ENCODE measurements around the gene MXI1. TPM values are rescaled to one million over a fixed set of nuclear protein-coding genes. Genes with fewer than 3 reads are reported as not detected.

The MXI1 gene
- total RNA-seq, 2 experiments from 2014 or later = 11.7 to 22.3 TPM

- no TSS peak for BruUV-seq (replicated peaks)
- Histone ChIP-seq H3K4me3 (ENCODE audit: low read depth, low read length, poor library complexity, severe bottlenecking) (no peak overlapping the region), H3K4me2 (ENCODE audit: low read length) (no peak overlapping the region), H3K79me2 (ENCODE audit: insufficient read depth, low read depth, low read length) (no peaks in the 10 kb centered on the region), H4K20me1 (ENCODE audit: insufficient read depth, low read length) (no peaks in the 10 kb centered on the region), H3K9me3 (ENCODE audit: low read length) (no peaks in the 10 kb centered on the region), H2AFZ (ENCODE audit: low read length) (no peak overlapping the region), H3K9me2 (ENCODE audit: insufficient read depth, low read length) (no peaks in the 10 kb centered on the region), H3K4me1 (ENCODE audit: insufficient read depth, low read length, poor library complexity, severe bottlenecking) (peaks cover 6% of the 10 kb centered on the region), H3K27ac (ENCODE audit: low read depth, low read length, poor library complexity, severe bottlenecking) (no peak overlapping the region), H3K36me3 (ENCODE audit: insufficient read depth, low read length) (no peaks in the 10 kb centered on the region)
- CTCF ChIA-PET (ENCODE audit: unreplicated experiment) = no interaction called here
- DNase-seq (ENCODE audit: low spot score) = no peak
- TF ChIP-seq EZH2phosphoT487 (IDR thresholded peaks at IDR 0.05; ENCODE audit: borderline replicate concordance, low read depth, low read length) (no peak), CTCF (conservative IDR thresholded peaks at IDR 0.05; ENCODE audit: low read length) (no peak)
- POLR2A ChIA-PET = interaction anchor here (0.5 to 1.2 kb wide), 5 partner anchors 17 to 141 kb away, joined by 3 to 4 read pairs (median 3); no protein-coding TSS in a partner anchor
- intact Hi-C loops (cut with micrococcal nuclease; ENCODE audit: unreplicated experiment) = no loop called here
Measured at GRCh38 chr10:110160081-110160480, 47.3 kb upstream of the MXI1 start.

GRCh38 chr10:110160522-110160921 is 46.9 kb upstream of the MXI1 start:
- H3K27ac ChIP-seq (ENCODE audit: low read depth, low read length, poor library complexity, severe bottlenecking) = no peak overlapping the region
- no peak for DNase-seq (ENCODE audit: low spot score)
- H3K79me2 ChIP-seq (ENCODE audit: insufficient read depth, low read depth, low read length) = no peaks in the 10 kb centered on the region
- H3K4me3 ChIP-seq (ENCODE audit: low read depth, low read length, poor library complexity, severe bottlenecking) = no peak overlapping the region
- H3K36me3 ChIP-seq (ENCODE audit: insufficient read depth, low read length) = no peaks in the 10 kb centered on the region
- intact Hi-C loops (cut with micrococcal nuclease; ENCODE audit: unreplicated experiment) = no loop called here
- BruUV-seq (replicated peaks) = no TSS peak
- no peaks in the 10 kb centered on the region for H3K9me2 ChIP-seq (ENCODE audit: insufficient read depth, low read length)
- H3K4me1 ChIP-seq (ENCODE audit: insufficient read depth, low read length, poor library complexity, severe bottlenecking) = peaks cover 6% of the 10 kb centered on the region
- no peaks in the 10 kb centered on the region for H3K9me3 ChIP-seq (ENCODE audit: low read length)
- ChIA-PET CTCF (ENCODE audit: unreplicated experiment) (no interaction called here), POLR2A (interaction anchor here (0.5 to 1.2 kb wide), 2 partner anchors 16 to 33 kb away, joined by 3 to 4 read pairs; no protein-coding TSS in a partner anchor)
- TF ChIP-seq CTCF (conservative IDR thresholded peaks at IDR 0.05; ENCODE audit: low read length) (no peak), EZH2phosphoT487 (IDR thresholded peaks at IDR 0.05; ENCODE audit: borderline replicate concordance, low read depth, low read length) (no peak)
- no peak overlapping the region for H3K4me2 ChIP-seq (ENCODE audit: low read length)
- H2AFZ ChIP-seq (ENCODE audit: low read length) = no peak overlapping the region
- H4K20me1 ChIP-seq (ENCODE audit: insufficient read depth, low read length) = no peaks in the 10 kb centered on the region

DNA sequence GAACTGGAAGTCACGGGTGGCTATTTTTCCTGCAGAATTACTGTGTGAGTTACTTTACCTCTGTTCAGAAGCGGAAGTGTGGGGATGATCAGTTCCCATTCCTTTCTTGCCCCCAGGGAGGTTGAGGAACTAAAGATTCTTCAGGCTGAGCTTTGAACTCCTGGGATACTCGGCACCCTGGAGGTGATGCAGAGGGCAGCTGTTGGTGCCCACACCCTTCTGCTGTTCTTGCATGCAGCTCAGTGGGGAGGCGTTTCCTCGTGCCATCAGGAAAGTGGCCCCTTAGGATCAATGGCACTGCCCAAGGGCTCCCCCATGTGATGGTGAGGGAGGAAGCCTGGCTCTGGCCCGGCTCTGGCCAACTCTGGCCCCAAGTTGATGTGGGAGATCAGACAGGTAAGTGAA is 44.7 kb upstream of the MXI1 start:
- DNase-seq (ENCODE audit: low spot score) = no peak
- no TSS peak for BruUV-seq (replicated peaks)
- ChIA-PET POLR2A (interaction anchor here (0.6 kb wide), 1 partner anchor 28 kb away, joined by 3 read pairs; no protein-coding TSS in a partner anchor), CTCF (ENCODE audit: unreplicated experiment) (no interaction called here)
- Histone ChIP-seq H3K9me3 (ENCODE audit: low read length) (no peaks in the 10 kb centered on the region), H3K4me3 (ENCODE audit: low read depth, low read length, poor library complexity, severe bottlenecking) (no peak overlapping the region), H4K20me1 (ENCODE audit: insufficient read depth, low read length) (no peaks in the 10 kb centered on the region), H3K27ac (ENCODE audit: low read depth, low read length, poor library complexity, severe bottlenecking) (no peak overlapping the region), H3K36me3 (ENCODE audit: insufficient read depth, low read length) (no peaks in the 10 kb centered on the region), H3K4me2 (ENCODE audit: low read length) (no peak overlapping the region), H3K79me2 (ENCODE audit: insufficient read depth, low read depth, low read length) (no peaks in the 10 kb centered on the region), H2AFZ (ENCODE audit: low read length) (no peak overlapping the region), H3K4me1 (ENCODE audit: insufficient read depth, low read length, poor library complexity, severe bottlenecking) (no peaks in the 10 kb centered on the region), H3K9me2 (ENCODE audit: insufficient read depth, low read length) (no peaks in the 10 kb centered on the region)
- intact Hi-C loops (cut with micrococcal nuclease; ENCODE audit: unreplicated experiment) = no loop called here
- peak; percentile 36; the same call in 1 of the 2 replicates for TF ChIP-seq CTCF (conservative IDR thresholded peaks at IDR 0.05; ENCODE audit: low read length)
- no peak for TF ChIP-seq EZH2phosphoT487 (IDR thresholded peaks at IDR 0.05; ENCODE audit: borderline replicate concordance, low read depth, low read length)

Measured in OCI-LY7 (cell line).